ENCODE results near the gene SLC5A12.

Gene SLC5A12

DNA sequence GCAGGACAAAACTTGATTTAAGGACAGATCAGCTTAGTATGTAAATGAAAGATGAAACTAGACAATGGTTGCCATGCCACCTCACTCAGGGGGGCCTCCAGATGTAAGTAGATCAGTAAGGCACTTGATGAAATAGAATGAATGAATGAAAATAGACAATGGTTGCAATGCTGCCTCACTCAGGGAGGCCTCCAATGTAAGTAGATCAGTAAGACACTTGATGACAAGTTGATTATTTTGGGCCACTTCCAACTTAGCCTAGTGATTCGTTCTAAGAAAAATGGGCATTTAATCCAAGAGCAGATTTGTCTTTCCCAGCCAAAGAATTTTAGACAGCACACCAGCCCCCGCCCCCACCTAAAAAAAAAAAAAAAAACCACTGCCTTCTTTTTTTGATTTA lies 19.2 kb upstream of the SLC5A12 start:
- DNase-seq (ENCODE audit: low read depth): no peak
- no peak overlapping the region for H3K4me3 ChIP-seq (ENCODE audit: low read length)
- TF ChIP-seq, protein P1, sequence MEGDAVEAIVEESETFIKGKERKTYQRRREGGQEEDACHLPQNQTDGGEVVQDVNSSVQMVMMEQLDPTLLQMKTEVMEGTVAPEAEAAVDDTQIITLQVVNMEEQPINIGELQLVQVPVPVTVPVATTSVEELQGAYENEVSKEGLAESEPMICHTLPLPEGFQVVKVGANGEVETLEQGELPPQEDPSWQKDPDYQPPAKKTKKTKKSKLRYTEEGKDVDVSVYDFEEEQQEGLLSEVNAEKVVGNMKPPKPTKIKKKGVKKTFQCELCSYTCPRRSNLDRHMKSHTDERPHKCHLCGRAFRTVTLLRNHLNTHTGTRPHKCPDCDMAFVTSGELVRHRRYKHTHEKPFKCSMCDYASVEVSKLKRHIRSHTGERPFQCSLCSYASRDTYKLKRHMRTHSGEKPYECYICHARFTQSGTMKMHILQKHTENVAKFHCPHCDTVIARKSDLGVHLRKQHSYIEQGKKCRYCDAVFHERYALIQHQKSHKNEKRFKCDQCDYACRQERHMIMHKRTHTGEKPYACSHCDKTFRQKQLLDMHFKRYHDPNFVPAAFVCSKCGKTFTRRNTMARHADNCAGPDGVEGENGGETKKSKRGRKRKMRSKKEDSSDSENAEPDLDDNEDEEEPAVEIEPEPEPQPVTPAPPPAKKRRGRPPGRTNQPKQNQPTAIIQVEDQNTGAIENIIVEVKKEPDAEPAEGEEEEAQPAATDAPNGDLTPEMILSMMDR (conservative IDR thresholded peaks at IDR 0.05; ENCODE audit: low read depth, low read length): no peak

DNA sequence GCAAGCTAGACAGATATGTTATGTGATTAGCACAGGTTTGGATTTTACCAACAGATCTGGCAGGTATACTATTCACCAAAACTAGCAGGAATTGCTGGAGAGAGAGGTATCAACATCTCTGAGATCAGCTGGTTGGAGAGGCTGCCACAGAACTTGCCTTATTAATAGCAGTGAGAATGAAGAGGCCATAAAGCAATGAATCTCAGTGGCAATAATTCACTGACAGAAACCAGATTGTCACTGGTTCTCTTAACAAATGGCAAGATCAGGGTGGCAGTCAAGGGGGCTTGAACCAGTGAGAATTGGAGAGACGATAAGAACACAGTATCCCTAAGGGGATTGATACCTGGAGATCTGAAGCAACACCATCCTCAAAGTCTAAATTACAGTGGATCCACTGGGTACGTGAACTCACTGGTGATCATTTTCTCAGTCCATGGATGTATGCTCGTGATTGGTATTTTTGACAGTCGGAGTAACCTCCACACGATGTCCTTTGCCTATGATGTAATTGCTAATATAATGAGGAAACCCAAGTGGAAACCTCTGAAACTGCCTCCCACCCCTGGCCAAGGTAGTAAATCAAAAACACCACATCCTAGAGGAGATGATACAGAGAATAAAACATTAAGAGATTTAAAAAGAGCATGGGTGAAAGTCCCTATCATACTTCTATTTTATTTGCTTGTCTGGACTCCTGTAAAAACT lies 17.7 kb upstream of the SLC5A12 start:
- TF ChIP-seq, protein P1 (conservative IDR thresholded peaks at IDR 0.05; ENCODE audit: low read depth, low read length): no peak
- no peak overlapping the region for H3K4me3 ChIP-seq (ENCODE audit: low read length)
- no peak for DNase-seq (ENCODE audit: low read depth)

DNA sequence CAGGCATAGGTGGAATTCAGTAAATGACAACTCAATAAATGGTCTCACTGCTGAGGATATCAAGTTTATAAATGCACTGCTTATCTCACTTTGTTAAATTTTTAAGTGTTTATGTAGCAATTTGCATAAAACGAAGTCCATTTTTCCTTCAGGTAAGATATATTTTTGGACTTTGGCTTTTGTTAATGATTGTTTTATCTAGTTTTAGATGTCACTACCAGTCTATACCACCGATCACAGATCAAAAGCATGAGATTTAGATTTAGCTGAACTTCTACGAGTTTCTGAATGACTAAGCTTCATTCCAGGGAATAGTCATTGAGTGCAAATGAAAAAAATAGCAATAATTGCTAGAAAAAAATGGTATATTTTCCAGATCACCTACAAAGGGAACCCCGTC lies 12.8 kb upstream of the SLC5A12 start:
- TF ChIP-seq, protein P1 (conservative IDR thresholded peaks at IDR 0.05; ENCODE audit: low read depth, low read length): no peak
- DNase-seq (ENCODE audit: low read depth): no peak
- no peak overlapping the region for H3K4me3 ChIP-seq (ENCODE audit: low read length)

DNA sequence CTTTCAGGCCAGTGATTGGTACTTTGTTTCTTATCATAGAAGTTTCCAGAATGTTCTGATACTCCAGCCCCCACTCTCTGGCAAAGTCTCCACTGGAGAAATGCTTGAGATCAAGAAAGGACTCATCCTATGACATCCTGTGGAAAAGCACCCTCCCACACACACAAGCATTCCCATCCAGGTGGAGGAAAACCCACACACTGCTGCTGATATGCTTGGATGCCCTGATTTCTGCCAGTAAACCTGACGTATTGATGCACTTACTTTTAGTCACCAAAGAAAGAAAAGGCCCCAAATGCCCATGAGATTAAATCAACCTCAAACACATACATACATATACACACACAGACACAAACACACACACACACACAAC lies 9.2 kb upstream of the SLC5A12 start:
- no peak overlapping the region for H3K4me3 ChIP-seq (ENCODE audit: low read length)
- TF ChIP-seq, protein P1 (conservative IDR thresholded peaks at IDR 0.05; ENCODE audit: low read depth, low read length): no peak
- no peak for DNase-seq (ENCODE audit: low read depth)

DNA sequence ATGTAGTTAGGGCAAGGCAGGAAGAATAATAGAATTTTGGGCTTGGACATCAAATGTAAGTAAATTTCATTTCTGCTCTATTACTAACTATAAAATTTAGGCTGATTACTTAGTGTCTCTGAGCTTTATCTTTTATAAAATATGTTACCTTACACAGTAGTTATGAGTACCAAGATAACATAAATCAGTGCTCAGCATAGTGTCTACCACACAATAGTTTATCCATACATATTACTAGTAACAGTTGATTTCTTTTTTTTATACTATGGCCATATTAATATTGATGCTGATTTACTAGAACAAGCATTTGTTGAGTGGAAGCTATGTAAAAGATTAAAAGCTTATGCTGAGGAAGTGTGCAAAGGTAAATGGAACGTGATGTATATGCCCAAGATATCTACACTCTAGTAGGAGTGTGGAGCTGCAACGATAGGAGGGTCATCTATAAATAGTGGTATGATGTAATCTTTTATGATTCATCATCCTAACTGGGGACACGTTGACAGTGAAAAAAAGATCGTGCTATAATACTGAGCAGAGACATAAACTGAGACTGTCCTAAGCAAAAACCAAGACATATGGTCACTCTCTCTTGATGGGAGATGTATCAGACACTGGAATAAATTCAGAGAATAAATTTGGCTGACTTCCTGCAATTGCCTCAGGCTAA lies 8.7 kb upstream of the SLC5A12 start:
- H3K4me3 ChIP-seq (ENCODE audit: low read length): no peak overlapping the region
- no peak for DNase-seq (ENCODE audit: low read depth)
- TF ChIP-seq, protein P1 (conservative IDR thresholded peaks at IDR 0.05; ENCODE audit: low read depth, low read length): no peak

DNA sequence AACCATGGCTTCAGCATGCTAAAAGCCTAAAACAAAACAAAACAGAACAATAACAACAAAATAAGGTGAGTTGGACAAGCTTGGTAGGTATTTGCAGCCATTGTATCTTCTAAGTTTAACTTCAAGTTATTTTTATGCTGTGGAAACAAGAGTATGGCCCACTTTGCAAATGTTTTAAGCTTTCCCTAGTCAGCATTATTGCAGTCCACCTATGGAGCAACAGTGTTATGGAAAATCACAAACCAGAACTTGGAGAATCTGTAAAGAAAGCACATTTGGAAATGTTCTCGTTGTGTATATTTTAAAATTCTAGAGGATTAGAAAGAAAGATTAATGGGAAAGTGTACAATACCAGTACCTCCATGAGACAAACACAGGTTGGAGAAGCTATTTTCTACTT lies 7.4 kb upstream of the SLC5A12 start:
- TF ChIP-seq, protein P1 (conservative IDR thresholded peaks at IDR 0.05; ENCODE audit: low read depth, low read length): no peak
- no peak for DNase-seq (ENCODE audit: low read depth)
- H3K4me3 ChIP-seq (ENCODE audit: low read length): no peak overlapping the region

DNA sequence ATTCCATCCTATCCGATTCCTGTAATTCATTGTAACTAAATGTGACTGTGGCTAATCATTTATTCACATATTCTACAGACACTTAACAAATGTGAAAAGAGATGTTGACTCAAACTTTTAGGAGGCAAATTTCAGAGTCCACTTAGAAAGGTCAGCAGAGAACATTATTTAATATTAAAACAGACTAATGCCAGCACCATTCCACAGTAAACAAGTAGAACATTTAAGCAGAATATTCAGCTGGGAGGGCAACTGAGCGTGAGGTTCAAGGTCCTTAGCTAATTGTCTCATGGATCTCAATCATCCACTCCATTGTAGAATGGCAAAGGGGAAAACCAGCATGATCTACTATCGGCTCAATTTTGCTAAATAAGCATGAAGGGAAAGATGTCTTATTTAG lies 5.1 kb upstream of the SLC5A12 start:
- no peak for DNase-seq (ENCODE audit: low read depth)
- TF ChIP-seq, protein P1 (conservative IDR thresholded peaks at IDR 0.05; ENCODE audit: low read depth, low read length): no peak
- no peak overlapping the region for H3K4me3 ChIP-seq (ENCODE audit: low read length)
